ENCODE results near the gene AFMID. TPM values are rescaled to one million over a fixed set of nuclear protein-coding genes. Genes with fewer than 3 reads are reported as not detected.
"Not testable (repeated sequence)": the region's sequence is repeated elsewhere in the genome, so short reads cannot be mapped to it uniquely, and the experiment has no call there.

Gene AFMID
- total RNA-seq (2014; rRNA removed; shearing (Covaris generic)): 15.6 and 18.4 TPM in 2 replicates

GRCh38 chr17:78186692-78187595, at the start of gene AFMID, which contains the start of gene TK1:
TSS of gene AFMID (plus strand) at chr17:78187362. CDS start at chr17:78187371, 9 bp downstream.
TSS of gene TK1 (minus strand) at chr17:78187052. CDS start at chr17:78186994, 58 bp downstream.
- peak; percentile 93 for DNase-seq (ENCODE audit: low spot score)

GRCh38 chr17:78137392-78138203, 49.6 kb upstream of the AFMID start:
- no peak for DNase-seq (ENCODE audit: low spot score)

GRCh38 chr17:78138204-78139060, 48.7 kb upstream of the AFMID start:
- no peak for DNase-seq (ENCODE audit: low spot score)

GRCh38 chr17:78139861-78140168, 47.3 kb upstream of the AFMID start:
- DNase-seq (ENCODE audit: low spot score): not testable (repeated sequence)

- peak; percentile 90 for DNase-seq (ENCODE audit: low spot score)
Observed at GRCh38 chr17:78140169-78141051, 46.8 kb upstream of the AFMID start.

GRCh38 chr17:78141437-78142118, 45.6 kb upstream of the AFMID start:
- DNase-seq (ENCODE audit: low spot score): no peak

GRCh38 chr17:78142119-78142861, 44.9 kb upstream of the AFMID start:
- DNase-seq (ENCODE audit: low spot score): peak; percentile 97

- DNase-seq (ENCODE audit: low spot score): no peak
Observed at GRCh38 chr17:78143214-78144146, 43.7 kb upstream of the AFMID start.

- peak; percentile 76 for DNase-seq (ENCODE audit: low spot score)
Observed at GRCh38 chr17:78144147-78144719, 42.9 kb upstream of the AFMID start.

GRCh38 chr17:78144736-78145641, 42.2 kb upstream of the AFMID start:
- peak; percentile 52 for DNase-seq (ENCODE audit: low spot score)

GRCh38 chr17:78146471-78146869, 40.7 kb upstream of the AFMID start:
- DNase-seq (ENCODE audit: low spot score): no peak

- no peak for DNase-seq (ENCODE audit: low spot score)
Observed at GRCh38 chr17:78146881-78147280, 40.3 kb upstream of the AFMID start.

GRCh38 chr17:78147315-78147998, 39.7 kb upstream of the AFMID start:
- DNase-seq (ENCODE audit: low spot score): no peak

GRCh38 chr17:78148286-78149016, 38.7 kb upstream of the AFMID start:
- no peak for DNase-seq (ENCODE audit: low spot score)

GRCh38 chr17:78151514-78152008, 35.6 kb upstream of the AFMID start:
- DNase-seq (ENCODE audit: low spot score): no peak

Measured in A172 (cell line).